Stimulated activated CD8-positive, alpha-beta memory T cell treated with anti-CD3 and anti-CD28 coated beads, Interleukin-7, amount 100 ng/mL, for 24 hours (primary cell): ENCODE measurements around the gene SIRT2.
"Not testable (repeated sequence)": the region's sequence is repeated elsewhere in the genome, so short reads cannot be mapped to it uniquely, and the experiment has no call there.

ENCODE experiments used
- DNase-seq: peaks from one replicate; pipeline ENCODE4 v3.0.0-alpha.2; 2020; ENCODE audit warnings: low read depth

SIRT2 gene

GRCh38 chr19:38899447-38900201, at the start of gene SIRT2, which contains the start of gene NFKBIB:
SIRT2 (minus strand) TSS chr19:38899618; CDS start chr19:38899521, 97 bp downstream.
NFKBIB (plus strand) TSS chr19:38899969; CDS start chr19:38900033, 64 bp downstream.
- DNase-seq, result peak; percentile 94

GRCh38 chr19:38946229-38947010, 47.0 kb upstream of the SIRT2 start:
- DNase-seq, result no peak

GRCh38 chr19:38945562-38946228, 46.3 kb upstream of the SIRT2 start:
- DNase-seq, result no peak

GRCh38 chr19:38944981-38945506, 45.6 kb upstream of the SIRT2 start:
- no peak for DNase-seq

GRCh38 chr19:38942471-38943181, 43.2 kb upstream of the SIRT2 start:
- no peak for DNase-seq

GRCh38 chr19:38941979-38942378, 42.6 kb upstream of the SIRT2 start:
- no peak for DNase-seq

GRCh38 chr19:38941466-38941865, 42.0 kb upstream of the SIRT2 start:
- DNase-seq, result not testable (repeated sequence)

GRCh38 chr19:38939957-38940356, 40.5 kb upstream of the SIRT2 start:
- no peak for DNase-seq

GRCh38 chr19:38933544-38933943, 34.1 kb upstream of the SIRT2 start:
- no peak for DNase-seq

- DNase-seq, result no peak
These were observed 33.2 kb upstream of the SIRT2 start for GRCh38 chr19:38932425-38933179.

GRCh38 chr19:38931521-38931793, 32.0 kb upstream of the SIRT2 start:
- no peak for DNase-seq

- DNase-seq, result peak; percentile 94
These were observed 31.5 kb upstream of the SIRT2 start, which contains the start of gene MRPS12 for GRCh38 chr19:38930776-38931520. MRPS12 (plus strand) TSS chr19:38930944; CDS start chr19:38931295, 351 bp downstream.

GRCh38 chr19:38929929-38930775, 30.7 kb upstream of the SIRT2 start, which contains the start of gene SARS2:
SARS2 (minus strand) TSS chr19:38930763; CDS start chr19:38930736, 27 bp downstream.
- DNase-seq, result peak; percentile 70

- DNase-seq, result no peak
These were observed 29.1 kb upstream of the SIRT2 start for GRCh38 chr19:38928391-38929001.

GRCh38 chr19:38924388-38924787, 25.0 kb upstream of the SIRT2 start:
- DNase-seq, result no peak

- no peak for DNase-seq
These were observed 23.1 kb upstream of the SIRT2 start for GRCh38 chr19:38922482-38922881.

GRCh38 chr19:38921420-38922274, 22.2 kb upstream of the SIRT2 start:
- DNase-seq, result no peak
